Liver (tissue), 9 donors: Measurements from ENCODE around the gene WDR1. TPM values are rescaled to one million over a fixed set of nuclear protein-coding genes. Genes with fewer than 3 reads are reported as not detected.

Experiments used
- DNase-seq: peaks from one replicate; pipeline ENCODE4 v3.0.0-alpha.2; 2017; ENCODE audit warnings: low spot score
- H3K27ac ChIP-seq, 2 donors: one replicate each; pipeline ENCODE4 v1.7.0; 2013; ENCODE audit warnings: inconsistent platforms in 2 of 2, low read length in 2 of 2, control low read depth in 1 of 2, low read depth in 1 of 2, mild to moderate bottlenecking in 1 of 2
- H3K27me3 ChIP-seq, 4 donors: one replicate each; pipeline versions ENCODE4 v1.6.1 to v1.7.0; 2013; ENCODE audit warnings: low read length in 3 of 4, inconsistent platforms in 1 of 4, mild to moderate bottlenecking in 1 of 4, moderate library complexity in 1 of 4; ENCODE audit not compliant: control insufficient read depth in 4 of 4, insufficient read depth in 4 of 4
- H3K36me3 ChIP-seq, 4 donors: one replicate each; pipeline versions ENCODE4 v1.6.1 to v1.7.0; 2013; ENCODE audit warnings: low read length in 3 of 4, mild to moderate bottlenecking in 3 of 4, low read depth in 1 of 4, moderate library complexity in 1 of 4; ENCODE audit not compliant: control insufficient read depth in 4 of 4, insufficient read depth in 3 of 4
- H3K4me1 ChIP-seq, 4 donors: one replicate each; pipeline versions ENCODE4 v1.6.1 to v1.7.0; 2013; ENCODE audit warnings: low read length in 3 of 4, mild to moderate bottlenecking in 3 of 4, moderate library complexity in 1 of 4; ENCODE audit not compliant: control insufficient read depth in 4 of 4, insufficient read depth in 4 of 4
- H3K4me3 ChIP-seq, 3 donors: one replicate each; pipeline versions ENCODE4 v1.6.1 to v1.7.0; 2013; ENCODE audit warnings: low read length in 3 of 3, control low read depth in 1 of 3, low read depth in 1 of 3, mild to moderate bottlenecking in 1 of 3
- H3K9ac ChIP-seq, 2 donors: one replicate each; pipeline ENCODE4 v1.7.0; 2013; ENCODE audit warnings: low read length in 2 of 2, mild to moderate bottlenecking in 2 of 2, moderate library complexity in 2 of 2, control low read depth in 1 of 2, low read depth in 1 of 2
- H3K9me3 ChIP-seq, 4 donors: one replicate each; pipeline versions ENCODE4 v1.6.1 to v1.7.0; 2013; ENCODE audit warnings: low read length in 3 of 4; ENCODE audit not compliant: control insufficient read depth in 4 of 4
- EGR1 ChIP-seq, 2 donors: IDR thresholded peaks; 2 replicates each; pipeline ENCODE4 v1.6.1; 2016 to 2018; ENCODE audit warnings: antibody characterized with exemption in 2 of 2, low read depth in 2 of 2
- FOXA1 ChIP-seq: IDR thresholded peaks from 2 replicates; pipeline ENCODE4 v1.6.1; 2016; ENCODE audit warnings: antibody characterized with exemption
- FOXA2 ChIP-seq: IDR thresholded peaks from 2 replicates; pipeline ENCODE4 v1.6.1; 2016; ENCODE audit warnings: antibody characterized with exemption
- GABPA ChIP-seq, 2 donors: IDR thresholded peaks in 1 of 2; conservative IDR thresholded peaks in 1 of 2; 2 replicates each; pipeline ENCODE4 v1.6.1; 2016; ENCODE audit warnings: antibody characterized with exemption in 2 of 2, mild to moderate bottlenecking in 1 of 2, moderate library complexity in 1 of 2
- HNF4A ChIP-seq, 2 donors: conservative IDR thresholded peaks; 2 replicates each; pipeline ENCODE4 v1.6.1; 2016; ENCODE audit warnings: antibody characterized with exemption in 2 of 2, mild to moderate bottlenecking in 2 of 2
- HNF4G ChIP-seq: IDR thresholded peaks from 2 replicates; pipeline ENCODE4 v1.6.1; 2016; ENCODE audit warnings: antibody characterized with exemption
- JUND ChIP-seq, 2 donors: IDR thresholded peaks; 2 replicates each; pipeline ENCODE4 v1.6.1; 2016; ENCODE audit warnings: antibody characterized with exemption in 2 of 2
- RAD21 ChIP-seq, 2 donors: IDR thresholded peaks; 2 replicates each; pipeline ENCODE4 v1.6.1; 2016; ENCODE audit warnings: antibody characterized with exemption in 2 of 2, mild to moderate bottlenecking in 2 of 2
- RXRA ChIP-seq, 2 donors: IDR thresholded peaks; 2 replicates each; pipeline ENCODE4 v1.6.1; 2017 to 2018; ENCODE audit warnings: antibody characterized with exemption in 2 of 2, mild to moderate bottlenecking in 1 of 2
- SP1 ChIP-seq: IDR thresholded peaks from 2 replicates; pipeline ENCODE4 v1.6.1; 2018; ENCODE audit warnings: antibody characterized with exemption, mild to moderate bottlenecking
- TAF1 ChIP-seq: conservative IDR thresholded peaks from 2 replicates; pipeline ENCODE4 v1.6.1; 2016; ENCODE audit warnings: antibody characterized with exemption, mild to moderate bottlenecking
- YY1 ChIP-seq: IDR thresholded peaks from 2 replicates; pipeline ENCODE4 v1.6.1; 2016; ENCODE audit warnings: antibody characterized with exemption, mild to moderate bottlenecking
- WGBS: extraction: QIAGEN DNeasy Blood & Tissue Kit; methylation state at CpG from one replicate; pipeline ENCODE4 v1.1.7; 2013; 5-methylcytosine and 5-hydroxymethylcytosine counted together
- polyA plus RNA-seq, 2 donors: library from polyadenylated mRNA; stranded (reverse) in 1 of 2; unstranded in 1 of 2; fragments of 200-250 nt in 1 of 2; fragments of >200 nt in 1 of 2; fragmentation: Nextera tagmentation in 1 of 2; extraction: Ambion mirVana in 1 of 2; gene quantifications; one replicate each; pipeline versions ENCODE4 v1.2.1 to v1.2.3, GENCODE V29; 2013 to 2015
- total RNA-seq, 2 donors: library from RNA; depleted of rRNA; stranded (reverse); fragments of >200 nt; gene quantifications; one replicate each; pipeline ENCODE4 v1.2.3, GENCODE V29; 2014
- TF ChIP-seq, protein P1 (sequence below): IDR thresholded peaks from 2 replicates; pipeline ENCODE4 v1.6.1; 2016; ENCODE audit warnings: antibody characterized with exemption
- TF ChIP-seq, protein P2 (sequence below): fragments of 150-350 bp; IDR thresholded peaks from 2 replicates; pipeline ENCODE4 v1.5.1; 2017; ENCODE audit warnings: improper control_type of control experiment, low read depth, low read length; ENCODE audit not compliant: missing input control
- TF ChIP-seq, protein P3 (sequence below): IDR thresholded peaks from 2 replicates; pipeline ENCODE4 v1.6.1; 2016; ENCODE audit warnings: antibody characterized with exemption
- TF ChIP-seq, protein P4 (sequence below): IDR thresholded peaks from 2 replicates; pipeline ENCODE4 v1.6.1; 2016; ENCODE audit warnings: antibody characterized with exemption
- TF ChIP-seq, protein P5 (sequence below): IDR thresholded peaks from 2 replicates; pipeline ENCODE4 v1.6.1; 2016; ENCODE audit warnings: antibody characterized with exemption, mild to moderate bottlenecking
- donor health status: healthy.
- donor health status: healthy.
- donor health status: healthy.
- donor health status: healthy.
- donor health status: healthy.

WDR1 gene
- total and polyA plus RNA-seq, 4 donors = 31.1 to 97.4 (median 65.7) TPM

DNA sequence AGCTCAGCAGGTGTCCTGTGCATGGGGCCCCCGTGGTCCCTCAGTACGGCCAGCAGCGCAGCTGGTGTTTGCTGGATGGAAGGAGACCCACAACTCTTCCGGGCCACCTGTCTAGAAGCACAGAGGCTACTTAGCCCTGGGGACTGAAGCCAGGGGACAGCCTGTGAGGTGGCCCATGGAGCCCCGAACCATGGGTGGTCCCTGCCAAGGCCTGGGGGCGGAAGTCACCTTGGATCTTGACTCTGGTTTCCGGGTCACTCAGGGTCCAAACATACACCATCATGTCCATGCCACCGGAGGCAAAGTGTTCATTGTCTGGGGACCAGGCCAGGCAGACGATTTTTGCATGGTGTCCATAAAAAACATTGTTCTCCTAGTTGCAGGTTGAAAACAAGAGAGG, 39.5 kb downstream of the WDR1 start:
- H3K9me3 ChIP-seq = no peaks in the 10 kb centered on the region
- TF ChIP-seq JUND (IDR thresholded peaks at IDR 0.05) = no peak
- TF ChIP-seq, protein P1, sequence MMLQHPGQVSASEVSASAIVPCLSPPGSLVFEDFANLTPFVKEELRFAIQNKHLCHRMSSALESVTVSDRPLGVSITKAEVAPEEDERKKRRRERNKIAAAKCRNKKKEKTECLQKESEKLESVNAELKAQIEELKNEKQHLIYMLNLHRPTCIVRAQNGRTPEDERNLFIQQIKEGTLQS = no peak
- TF ChIP-seq, protein P2, sequence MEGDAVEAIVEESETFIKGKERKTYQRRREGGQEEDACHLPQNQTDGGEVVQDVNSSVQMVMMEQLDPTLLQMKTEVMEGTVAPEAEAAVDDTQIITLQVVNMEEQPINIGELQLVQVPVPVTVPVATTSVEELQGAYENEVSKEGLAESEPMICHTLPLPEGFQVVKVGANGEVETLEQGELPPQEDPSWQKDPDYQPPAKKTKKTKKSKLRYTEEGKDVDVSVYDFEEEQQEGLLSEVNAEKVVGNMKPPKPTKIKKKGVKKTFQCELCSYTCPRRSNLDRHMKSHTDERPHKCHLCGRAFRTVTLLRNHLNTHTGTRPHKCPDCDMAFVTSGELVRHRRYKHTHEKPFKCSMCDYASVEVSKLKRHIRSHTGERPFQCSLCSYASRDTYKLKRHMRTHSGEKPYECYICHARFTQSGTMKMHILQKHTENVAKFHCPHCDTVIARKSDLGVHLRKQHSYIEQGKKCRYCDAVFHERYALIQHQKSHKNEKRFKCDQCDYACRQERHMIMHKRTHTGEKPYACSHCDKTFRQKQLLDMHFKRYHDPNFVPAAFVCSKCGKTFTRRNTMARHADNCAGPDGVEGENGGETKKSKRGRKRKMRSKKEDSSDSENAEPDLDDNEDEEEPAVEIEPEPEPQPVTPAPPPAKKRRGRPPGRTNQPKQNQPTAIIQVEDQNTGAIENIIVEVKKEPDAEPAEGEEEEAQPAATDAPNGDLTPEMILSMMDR = no peak
- TF ChIP-seq, protein P3, sequence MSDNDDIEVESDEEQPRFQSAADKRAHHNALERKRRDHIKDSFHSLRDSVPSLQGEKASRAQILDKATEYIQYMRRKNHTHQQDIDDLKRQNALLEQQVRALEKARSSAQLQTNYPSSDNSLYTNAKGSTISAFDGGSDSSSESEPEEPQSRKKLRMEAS = no peak
- TF ChIP-seq, protein P4, sequence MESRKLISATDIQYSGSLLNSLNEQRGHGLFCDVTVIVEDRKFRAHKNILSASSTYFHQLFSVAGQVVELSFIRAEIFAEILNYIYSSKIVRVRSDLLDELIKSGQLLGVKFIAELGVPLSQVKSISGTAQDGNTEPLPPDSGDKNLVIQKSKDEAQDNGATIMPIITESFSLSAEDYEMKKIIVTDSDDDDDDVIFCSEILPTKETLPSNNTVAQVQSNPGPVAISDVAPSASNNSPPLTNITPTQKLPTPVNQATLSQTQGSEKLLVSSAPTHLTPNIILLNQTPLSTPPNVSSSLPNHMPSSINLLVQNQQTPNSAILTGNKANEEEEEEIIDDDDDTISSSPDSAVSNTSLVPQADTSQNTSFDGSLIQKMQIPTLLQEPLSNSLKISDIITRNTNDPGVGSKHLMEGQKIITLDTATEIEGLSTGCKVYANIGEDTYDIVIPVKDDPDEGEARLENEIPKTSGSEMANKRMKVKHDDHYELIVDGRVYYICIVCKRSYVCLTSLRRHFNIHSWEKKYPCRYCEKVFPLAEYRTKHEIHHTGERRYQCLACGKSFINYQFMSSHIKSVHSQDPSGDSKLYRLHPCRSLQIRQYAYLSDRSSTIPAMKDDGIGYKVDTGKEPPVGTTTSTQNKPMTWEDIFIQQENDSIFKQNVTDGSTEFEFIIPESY = no peak
- TF ChIP-seq GABPA (IDR thresholded peaks at IDR 0.05 in 1 of 2, conservative IDR thresholded peaks at IDR 0.05 in 1 of 2) = no peak
- TF ChIP-seq RXRA (IDR thresholded peaks at IDR 0.05) = no peak
- no peak for TF ChIP-seq SP1
- no peak for TF ChIP-seq EGR1 (IDR thresholded peaks at IDR 0.05; ENCODE audit: low read depth in 2 of 2)
- no peak for TF ChIP-seq HNF4G
- no peak for TF ChIP-seq TAF1
- TF ChIP-seq, protein P5, sequence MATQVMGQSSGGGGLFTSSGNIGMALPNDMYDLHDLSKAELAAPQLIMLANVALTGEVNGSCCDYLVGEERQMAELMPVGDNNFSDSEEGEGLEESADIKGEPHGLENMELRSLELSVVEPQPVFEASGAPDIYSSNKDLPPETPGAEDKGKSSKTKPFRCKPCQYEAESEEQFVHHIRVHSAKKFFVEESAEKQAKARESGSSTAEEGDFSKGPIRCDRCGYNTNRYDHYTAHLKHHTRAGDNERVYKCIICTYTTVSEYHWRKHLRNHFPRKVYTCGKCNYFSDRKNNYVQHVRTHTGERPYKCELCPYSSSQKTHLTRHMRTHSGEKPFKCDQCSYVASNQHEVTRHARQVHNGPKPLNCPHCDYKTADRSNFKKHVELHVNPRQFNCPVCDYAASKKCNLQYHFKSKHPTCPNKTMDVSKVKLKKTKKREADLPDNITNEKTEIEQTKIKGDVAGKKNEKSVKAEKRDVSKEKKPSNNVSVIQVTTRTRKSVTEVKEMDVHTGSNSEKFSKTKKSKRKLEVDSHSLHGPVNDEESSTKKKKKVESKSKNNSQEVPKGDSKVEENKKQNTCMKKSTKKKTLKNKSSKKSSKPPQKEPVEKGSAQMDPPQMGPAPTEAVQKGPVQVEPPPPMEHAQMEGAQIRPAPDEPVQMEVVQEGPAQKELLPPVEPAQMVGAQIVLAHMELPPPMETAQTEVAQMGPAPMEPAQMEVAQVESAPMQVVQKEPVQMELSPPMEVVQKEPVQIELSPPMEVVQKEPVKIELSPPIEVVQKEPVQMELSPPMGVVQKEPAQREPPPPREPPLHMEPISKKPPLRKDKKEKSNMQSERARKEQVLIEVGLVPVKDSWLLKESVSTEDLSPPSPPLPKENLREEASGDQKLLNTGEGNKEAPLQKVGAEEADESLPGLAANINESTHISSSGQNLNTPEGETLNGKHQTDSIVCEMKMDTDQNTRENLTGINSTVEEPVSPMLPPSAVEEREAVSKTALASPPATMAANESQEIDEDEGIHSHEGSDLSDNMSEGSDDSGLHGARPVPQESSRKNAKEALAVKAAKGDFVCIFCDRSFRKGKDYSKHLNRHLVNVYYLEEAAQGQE = no peak
- no peak for TF ChIP-seq FOXA1
- no peak for TF ChIP-seq HNF4A (conservative IDR thresholded peaks at IDR 0.05)
- no peak for TF ChIP-seq FOXA2
- no peaks in the 10 kb centered on the region for H3K27me3 ChIP-seq
- H3K4me3 ChIP-seq = no peak overlapping the region
- WGBS = 89% methylated on average over 9 of the region's 9 CpGs
- H3K36me3 ChIP-seq = peaks cover 21 to 74% (median 42%) of the 10 kb centered on the region in 4 donors
- no peak for DNase-seq
- H3K9ac ChIP-seq = no peak overlapping the region
- H3K4me1 ChIP-seq = peaks cover 0 to 9% (median 4%) of the 10 kb centered on the region in 4 donors
- H3K27ac ChIP-seq = no peak overlapping the region

DNA sequence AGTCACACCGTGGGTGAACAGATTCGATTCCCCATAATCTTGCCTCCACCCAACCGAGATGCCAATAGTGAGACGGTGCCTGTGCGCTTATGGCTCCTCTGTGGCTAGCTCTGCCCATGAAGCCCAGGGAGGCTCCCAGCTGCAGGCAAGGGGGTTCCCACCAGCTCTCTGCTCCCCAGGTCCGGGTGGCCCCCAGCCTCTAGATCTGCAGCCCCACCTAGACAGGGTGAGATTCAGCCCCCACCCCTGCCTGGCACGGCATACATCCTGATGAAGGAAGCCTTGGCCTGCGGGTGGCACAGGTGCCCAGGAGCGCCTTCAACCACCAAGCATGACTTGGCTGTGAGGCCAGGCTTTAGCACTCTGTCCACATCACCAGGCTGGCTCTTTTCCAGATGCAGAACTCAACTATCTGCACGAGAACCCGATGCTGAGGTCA, 40.6 kb downstream of the WDR1 start:
- H3K27ac ChIP-seq = no peak overlapping the region
- no peaks in the 10 kb centered on the region for H3K9me3 ChIP-seq
- 81% methylated on average over 11 of the region's 11 CpGs for WGBS
- H3K4me3 ChIP-seq = no peak overlapping the region
- H3K9ac ChIP-seq = no peak overlapping the region
- H3K36me3 ChIP-seq = peaks cover 15 to 65% (median 35%) of the 10 kb centered on the region in 4 donors
- no peaks in the 10 kb centered on the region for H3K27me3 ChIP-seq
- peaks cover 0 to 8% (median 3%) of the 10 kb centered on the region in 4 donors for H3K4me1 ChIP-seq
- no peak for DNase-seq
- TF ChIP-seq RAD21 (IDR thresholded peaks at IDR 0.05) (no peak), SP1 (no peak), RXRA (IDR thresholded peaks at IDR 0.05) (no peak), FOXA1 (no peak), GABPA (IDR thresholded peaks at IDR 0.05 in 1 of 2, conservative IDR thresholded peaks at IDR 0.05 in 1 of 2) (no peak), HNF4G (no peak), YY1 (no peak), EGR1 (IDR thresholded peaks at IDR 0.05; ENCODE audit: low read depth in 2 of 2) (no peak), TAF1 (no peak), FOXA2 (no peak), HNF4A (conservative IDR thresholded peaks at IDR 0.05) (no peak)
- TF ChIP-seq, protein P4 = no peak
- TF ChIP-seq, protein P1 = no peak
- TF ChIP-seq, protein P5 = no peak
